ENCODE results near the gene MAP6.
A peak's percentile ranks its signal among the peaks of the same experiment; 100 is the strongest.
"Not testable (repeated sequence)": the region's sequence is repeated elsewhere in the genome, so short reads cannot be mapped to it uniquely, and the experiment has no call there.

MAP6 gene

GRCh38 chr11:75668451-75669297 is at the start of gene MAP6:
TSS of gene MAP6 (minus strand) at chr11:75669038. CDS start at chr11:75668369, 669 bp downstream.
- no peak for DNase-seq (ENCODE audit: low spot score)

GRCh38 chr11:75717608-75718418 is 49.0 kb upstream of the MAP6 start, which contains the start of gene MOGAT2:
TSS of gene MOGAT2 (plus strand) at chr11:75717838. CDS start at chr11:75717889, 51 bp downstream.
- DNase-seq (ENCODE audit: low spot score): no peak

- no peak for DNase-seq (ENCODE audit: low spot score)
These were observed 47.8 kb upstream of the MAP6 start for GRCh38 chr11:75716659-75717058.

- DNase-seq (ENCODE audit: low spot score): no peak
These were observed 46.9 kb upstream of the MAP6 start for GRCh38 chr11:75715688-75716087.

GRCh38 chr11:75714211-75714610 is 45.4 kb upstream of the MAP6 start:
- no peak for DNase-seq (ENCODE audit: low spot score)

GRCh38 chr11:75706260-75706729 is 37.5 kb upstream of the MAP6 start:
- DNase-seq (ENCODE audit: low spot score): peak; percentile 55

- DNase-seq (ENCODE audit: low spot score): no peak
These were observed 36.7 kb upstream of the MAP6 start for GRCh38 chr11:75705541-75705940.

- no peak for DNase-seq (ENCODE audit: low spot score)
These were observed 34.9 kb upstream of the MAP6 start for GRCh38 chr11:75703695-75704237.

- no peak for DNase-seq (ENCODE audit: low spot score)
These were observed 32.1 kb upstream of the MAP6 start for GRCh38 chr11:75700940-75701339.

GRCh38 chr11:75697906-75698581 is 29.2 kb upstream of the MAP6 start:
- DNase-seq (ENCODE audit: low spot score): no peak

GRCh38 chr11:75691804-75692203 is 23.0 kb upstream of the MAP6 start:
- DNase-seq (ENCODE audit: low spot score): no peak

GRCh38 chr11:75689863-75690609 is 21.2 kb upstream of the MAP6 start:
- DNase-seq (ENCODE audit: low spot score): no peak

GRCh38 chr11:75683856-75684255 is 15.0 kb upstream of the MAP6 start:
- DNase-seq (ENCODE audit: low spot score): not testable (repeated sequence)

- DNase-seq (ENCODE audit: low spot score): no peak
These were observed 10.7 kb upstream of the MAP6 start for GRCh38 chr11:75679566-75679965.

- DNase-seq (ENCODE audit: low spot score): no peak
These were observed 9.9 kb upstream of the MAP6 start for GRCh38 chr11:75678620-75679259.

GRCh38 chr11:75677909-75678308 is 9.1 kb upstream of the MAP6 start:
- no peak for DNase-seq (ENCODE audit: low spot score)

- no peak for DNase-seq (ENCODE audit: low spot score)
These were observed 8.4 kb upstream of the MAP6 start for GRCh38 chr11:75677275-75677674.

- DNase-seq (ENCODE audit: low spot score): peak; percentile 35
These were observed 5.2 kb upstream of the MAP6 start for GRCh38 chr11:75673977-75674582.

GRCh38 chr11:75667831-75668450 is 897 bp downstream of the MAP6 start:
- no peak for DNase-seq (ENCODE audit: low spot score)
